GM10847 (cell line): Measurements from ENCODE around the gene TMX1.

Experiments used
- POLR2A ChIP-seq: IDR thresholded peaks from 2 replicates; pipeline ENCODE4 v1.6.1; 2011; ENCODE audit not compliant: insufficient read length; ENCODE audit errors: extremely low read depth

Gene TMX1

GRCh38 chr14:51228890-51229289 is 11.2 kb upstream of the TMX1 start:
- TF ChIP-seq POLR2A: no peak

- no peak for TF ChIP-seq POLR2A
Observed at GRCh38 chr14:51236314-51236713, 3.7 kb upstream of the TMX1 start.

- no peak for TF ChIP-seq POLR2A
Observed at GRCh38 chr14:51240804-51241380, 845 bp downstream of the TMX1 start.

GRCh38 chr14:51242545-51243490 is 2.8 kb downstream of the TMX1 start:
- no peak for TF ChIP-seq POLR2A

- TF ChIP-seq POLR2A: no peak
Observed at GRCh38 chr14:51244591-51244990, 4.5 kb downstream of the TMX1 start.

GRCh38 chr14:51246032-51246431 is 6.0 kb downstream of the TMX1 start:
- no peak for TF ChIP-seq POLR2A

GRCh38 chr14:51248016-51248987 is 8.3 kb downstream of the TMX1 start:
- no peak for TF ChIP-seq POLR2A

- TF ChIP-seq POLR2A: no peak
Observed at GRCh38 chr14:51251486-51251885, 11.4 kb downstream of the TMX1 start.

- TF ChIP-seq POLR2A: no peak
Observed at GRCh38 chr14:51253880-51254279, 13.8 kb downstream of the TMX1 start.

GRCh38 chr14:51258280-51258679 is 18.2 kb downstream of the TMX1 start:
- no peak for TF ChIP-seq POLR2A

GRCh38 chr14:51258788-51259187 is 18.7 kb downstream of the TMX1 start:
- no peak for TF ChIP-seq POLR2A

GRCh38 chr14:51260225-51260624 is 20.2 kb downstream of the TMX1 start:
- no peak for TF ChIP-seq POLR2A

GRCh38 chr14:51261151-51261550 is 21.1 kb downstream of the TMX1 start:
- no peak for TF ChIP-seq POLR2A

- TF ChIP-seq POLR2A: no peak
Observed at GRCh38 chr14:51262868-51263267, 22.8 kb downstream of the TMX1 start.

GRCh38 chr14:51269634-51270033 is 29.6 kb downstream of the TMX1 start:
- no peak for TF ChIP-seq POLR2A
